ENCODE measurements around the gene PBX4. TPM values are rescaled to one million over a fixed set of nuclear protein-coding genes. Genes with fewer than 3 reads are reported as not detected.

The PBX4 gene
- total RNA-seq, 1 experiment from 2014 or later = 2.4 TPM

GRCh38 chr19:19543640-19544039, 74.8 kb downstream of the PBX4 start:
- no peaks in the 10 kb centered on the region for H3K9me3 ChIP-seq
- H3K27me3 ChIP-seq = no peaks in the 10 kb centered on the region
- no peak overlapping the region for H3K4me3 ChIP-seq
- no peaks in the 10 kb centered on the region; the same call in none of the 2 replicates for H3K36me3 ChIP-seq
- DNase-seq = no peak

GRCh38 chr19:19543101-19543500, 75.4 kb downstream of the PBX4 start:
- Histone ChIP-seq H3K27me3 (no peaks in the 10 kb centered on the region), H3K36me3 (no peaks in the 10 kb centered on the region; the same call in none of the 2 replicates), H3K4me3 (no peak overlapping the region), H3K9me3 (no peaks in the 10 kb centered on the region)
- DNase-seq = no peak

- Histone ChIP-seq H3K27me3 (no peaks in the 10 kb centered on the region), H3K9me3 (no peaks in the 10 kb centered on the region), H3K4me3 (no peak overlapping the region), H3K36me3 (no peaks in the 10 kb centered on the region; the same call in none of the 2 replicates)
- DNase-seq = no peak
Measured at GRCh38 chr19:19542507-19542906, 76.0 kb downstream of the PBX4 start.

GRCh38 chr19:19541616-19542015, 76.9 kb downstream of the PBX4 start:
- Histone ChIP-seq H3K9me3 (no peaks in the 10 kb centered on the region), H3K27me3 (no peaks in the 10 kb centered on the region), H3K36me3 (no peaks in the 10 kb centered on the region; the same call in none of the 2 replicates), H3K4me3 (no peak overlapping the region)
- no peak for DNase-seq

- no peaks in the 10 kb centered on the region; the same call in none of the 2 replicates for H3K36me3 ChIP-seq
- DNase-seq = peak; percentile 50
- H3K9me3 ChIP-seq = no peaks in the 10 kb centered on the region
- no peak overlapping the region for H3K4me3 ChIP-seq
- H3K27me3 ChIP-seq = no peaks in the 10 kb centered on the region
Measured at GRCh38 chr19:19540715-19541515, 77.6 kb downstream of the PBX4 start.

- Histone ChIP-seq H3K4me3 (no peak overlapping the region), H3K27me3 (no peaks in the 10 kb centered on the region), H3K9me3 (no peaks in the 10 kb centered on the region), H3K36me3 (peaks cover 5% of the 10 kb centered on the region)
- peak; percentile 42 for DNase-seq
Measured at GRCh38 chr19:19540064-19540714, 78.3 kb downstream of the PBX4 start.

GRCh38 chr19:19539698-19540063, 78.8 kb downstream of the PBX4 start:
- Histone ChIP-seq H3K9me3 (no peaks in the 10 kb centered on the region), H3K36me3 (peaks cover 5% of the 10 kb centered on the region), H3K4me3 (no peak overlapping the region), H3K27me3 (no peaks in the 10 kb centered on the region)
- no peak for DNase-seq

GRCh38 chr19:19538785-19539166, 79.7 kb downstream of the PBX4 start:
- DNase-seq = no peak
- H3K36me3 ChIP-seq = 0 out of 2 replicates have a peak, but pooled peaks cover 5% of the 10 kb centered on the region
- H3K9me3 ChIP-seq = no peaks in the 10 kb centered on the region
- no peaks in the 10 kb centered on the region for H3K27me3 ChIP-seq
- H3K4me3 ChIP-seq = no peak overlapping the region

- no peak within 1 kb of the TSS for H3K4me3 ChIP-seq
- no peaks in the 10 kb centered on the region for H3K9me3 ChIP-seq
- no peak for DNase-seq
- H3K36me3 ChIP-seq = 0 out of 2 replicates have a peak, but pooled peaks cover 5% of the 10 kb centered on the region
- H3K27me3 ChIP-seq = no peaks in the 10 kb centered on the region
Measured at GRCh38 chr19:19538061-19538784, 80.3 kb downstream of the PBX4 start, which contains the start of gene CILP2. Gene CILP2 (plus strand): TSS chr19:19538265. CDS start chr19:19538350, 85 bp downstream.

GRCh38 chr19:19537075-19538048, 81.1 kb downstream of the PBX4 start:
- no peak overlapping the region for H3K4me3 ChIP-seq
- H3K27me3 ChIP-seq = no peaks in the 10 kb centered on the region
- no peak for DNase-seq
- H3K9me3 ChIP-seq = no peaks in the 10 kb centered on the region
- H3K36me3 ChIP-seq = peaks cover 11% of the 10 kb centered on the region

- no peaks in the 10 kb centered on the region for H3K9me3 ChIP-seq
- H3K36me3 ChIP-seq = peaks cover 18% of the 10 kb centered on the region
- no peaks in the 10 kb centered on the region for H3K27me3 ChIP-seq
- H3K4me3 ChIP-seq = no peak overlapping the region
- no peak for DNase-seq
Measured at GRCh38 chr19:19535311-19536191, 82.9 kb downstream of the PBX4 start.

- Histone ChIP-seq H3K9me3 (no peaks in the 10 kb centered on the region), H3K36me3 (peaks cover 18% of the 10 kb centered on the region), H3K27me3 (no peaks in the 10 kb centered on the region), H3K4me3 (no peak overlapping the region)
- DNase-seq = no peak
Measured at GRCh38 chr19:19534556-19535265, 83.8 kb downstream of the PBX4 start.

GRCh38 chr19:19533841-19534240, 84.6 kb downstream of the PBX4 start:
- no peak overlapping the region for H3K4me3 ChIP-seq
- H3K36me3 ChIP-seq = peaks cover 25% of the 10 kb centered on the region
- no peaks in the 10 kb centered on the region for H3K9me3 ChIP-seq
- DNase-seq = no peak
- H3K27me3 ChIP-seq = no peaks in the 10 kb centered on the region

- no peak for DNase-seq
- peaks cover 30% of the 10 kb centered on the region for H3K36me3 ChIP-seq
Measured at GRCh38 chr19:19532806-19533701, 85.4 kb downstream of the PBX4 start.

More at GRCh38 chr19:19532806-19533701, 85.4 kb downstream of the PBX4 start:
- no peaks in the 10 kb centered on the region for H3K9me3 ChIP-seq
- no peak overlapping the region for H3K4me3 ChIP-seq
- H3K27me3 ChIP-seq = no peaks in the 10 kb centered on the region
